Activated T-cell treated with anti-CD3 and anti-CD28 coated beads, Interleukin-2, amount 50 U/mL, for 4 hours (primary cell): ENCODE data around the gene ADGRG3. TPM values are rescaled to one million over a fixed set of nuclear protein-coding genes. Genes with fewer than 3 reads are reported as not detected.
A peak's percentile ranks its signal among the peaks of the same experiment; 100 is the strongest.

Experiments used
- ATAC-seq, 2 donors: fragments of 200-7000 bp; cut with Tn5 transposase; one replicate each; pipeline ENCODE4 v1.10.0; 2021
- DNase-seq: peaks from one replicate; pipeline ENCODE4 v3.0.0-alpha.2; 2020
- H3K27me3 Mint-ChIP-seq: one replicate; pipeline ENCODE4 v1.8.0; 2021; ENCODE audit warnings: low read depth, mixed read lengths
- H3K36me3 Mint-ChIP-seq: one replicate; pipeline ENCODE4 v1.8.0; 2022; ENCODE audit warnings: mixed read lengths; ENCODE audit not compliant: insufficient read depth
- H3K4me1 Mint-ChIP-seq: one replicate; pipeline ENCODE4 v1.8.0; 2021; ENCODE audit warnings: low read depth, mixed read lengths
- H3K4me3 Mint-ChIP-seq: one replicate; pipeline ENCODE4 v1.8.0; 2021; ENCODE audit warnings: mild to moderate bottlenecking, moderate library complexity, mixed read lengths
- H3K9me3 Mint-ChIP-seq: one replicate; pipeline ENCODE4 v1.8.0; 2021; ENCODE audit warnings: mixed read lengths
- total RNA-seq, 3 donors: library from RNA; stranded (reverse); gene quantifications; one replicate each; pipeline ENCODE4 v1.2.1, GENCODE V29; 2021

Gene ADGRG3
- total RNA-seq, 3 donors from 2014 or later: not detected

- no peak for DNase-seq
- no peak for ATAC-seq
- no peaks in the 10 kb centered on the region for H3K27me3 Mint-ChIP-seq
- H3K9me3 Mint-ChIP-seq: no peaks in the 10 kb centered on the region
- peak overlapping the region; percentile 69 for H3K4me3 Mint-ChIP-seq
- peaks cover 24% of the 10 kb centered on the region for H3K4me1 Mint-ChIP-seq
- no peaks in the 10 kb centered on the region for H3K36me3 Mint-ChIP-seq
Observed at GRCh38 chr16:57648125-57648524, 20.0 kb upstream of the ADGRG3 start.

DNA sequence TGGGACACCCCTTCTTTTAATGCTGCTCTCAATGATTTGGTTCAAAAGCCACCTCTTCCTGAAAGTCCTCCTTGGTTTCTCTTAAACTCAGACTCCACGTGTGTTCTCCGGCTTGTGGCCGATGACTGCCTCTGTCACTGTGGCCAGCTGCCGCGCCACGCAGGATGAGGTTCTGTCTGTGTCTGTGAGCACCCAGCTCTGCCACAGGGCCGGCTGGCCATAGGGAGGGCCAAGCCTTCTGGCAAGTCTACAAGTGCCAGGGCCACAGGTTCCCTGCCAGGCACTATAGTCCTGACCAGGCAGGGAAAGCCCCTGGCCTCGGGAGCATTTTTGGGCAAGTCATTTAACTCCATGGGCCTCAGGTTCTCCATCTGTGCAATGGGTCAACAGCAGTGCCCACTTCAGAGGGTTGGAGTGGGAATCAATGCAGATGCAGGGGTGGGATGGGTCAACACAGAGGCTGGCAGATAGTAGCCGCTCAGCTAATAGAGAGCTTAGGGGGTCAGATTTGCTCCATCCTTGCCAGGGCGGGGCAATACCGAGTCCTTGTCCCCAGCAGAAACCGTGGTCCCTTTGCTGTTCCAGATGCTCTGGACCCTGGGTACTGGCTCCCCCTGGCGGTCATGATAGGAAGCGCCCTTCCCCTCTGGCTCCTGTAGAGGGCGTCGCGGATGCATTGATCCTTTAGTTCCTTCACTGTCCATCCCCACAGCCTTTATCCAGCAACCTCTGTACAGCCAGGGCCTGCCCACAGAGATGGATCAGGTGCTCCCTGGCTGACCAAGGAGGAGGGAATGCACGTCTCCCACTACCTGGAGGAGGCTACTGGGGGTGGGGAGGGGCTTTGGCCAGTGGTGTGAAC is 19.3 kb upstream of the ADGRG3 start:
- Mint-ChIP-seq H3K27me3 (no peaks in the 10 kb centered on the region), H3K36me3 (no peaks in the 10 kb centered on the region), H3K9me3 (no peaks in the 10 kb centered on the region), H3K4me1 (peaks cover 24% of the 10 kb centered on the region), H3K4me3 (peak overlapping the region; percentile 30)
- peak; percentile 85 for DNase-seq
- ATAC-seq: peak; percentile 81 to 85

DNA sequence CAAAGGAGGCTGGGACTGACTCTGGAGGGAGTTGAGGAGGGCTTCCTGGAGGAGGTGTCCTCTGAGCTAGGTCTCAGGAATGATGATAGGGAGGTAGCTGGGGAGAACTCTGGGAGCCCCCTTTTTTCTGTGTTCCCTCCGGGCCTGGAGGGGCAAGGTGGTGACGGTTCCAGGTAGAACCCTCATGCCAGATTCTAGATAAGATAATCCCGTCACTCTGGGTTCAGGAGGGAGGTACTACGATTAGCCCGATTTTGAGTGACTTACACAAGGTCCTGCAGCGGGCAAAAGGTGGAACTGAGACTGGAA is 18.7 kb upstream of the ADGRG3 start:
- Mint-ChIP-seq H3K36me3 (no peaks in the 10 kb centered on the region), H3K27me3 (no peaks in the 10 kb centered on the region), H3K4me1 (peaks cover 24% of the 10 kb centered on the region), H3K4me3 (no peak overlapping the region), H3K9me3 (no peaks in the 10 kb centered on the region)
- DNase-seq (no peak), ATAC-seq (no peak)

DNA sequence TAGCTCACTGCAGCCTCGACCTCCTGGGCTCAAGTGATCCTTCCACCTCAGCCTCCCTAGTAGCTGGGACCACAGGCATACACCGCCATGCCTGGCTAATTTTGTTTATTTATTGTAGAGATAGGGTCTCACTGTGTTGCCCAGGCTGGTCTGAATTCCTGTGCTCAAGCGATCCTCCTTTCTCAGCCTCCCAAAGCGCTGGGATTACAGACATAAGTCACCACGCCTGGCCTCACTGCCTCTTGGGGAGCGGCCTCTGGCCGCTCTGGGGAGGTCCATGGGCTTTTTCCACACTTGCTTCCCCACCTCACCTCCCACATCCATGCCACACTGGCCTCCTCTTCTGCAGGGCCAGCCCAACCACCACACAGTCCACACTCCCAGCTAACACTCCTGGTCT is 18.3 kb upstream of the ADGRG3 start:
- no peaks in the 10 kb centered on the region for H3K27me3 Mint-ChIP-seq
- no peaks in the 10 kb centered on the region for H3K9me3 Mint-ChIP-seq
- DNase-seq (no peak), ATAC-seq (no peak)
- no peaks in the 10 kb centered on the region for H3K36me3 Mint-ChIP-seq
- H3K4me3 Mint-ChIP-seq: no peak overlapping the region
- peaks cover 24% of the 10 kb centered on the region for H3K4me1 Mint-ChIP-seq

- DNase-seq: no peak
- Mint-ChIP-seq H3K36me3 (no peaks in the 10 kb centered on the region), H3K4me3 (no peak overlapping the region), H3K9me3 (no peaks in the 10 kb centered on the region), H3K4me1 (peaks cover 29% of the 10 kb centered on the region), H3K27me3 (no peaks in the 10 kb centered on the region)
- ATAC-seq: no peak
Observed at GRCh38 chr16:57651344-57652333, 16.5 kb upstream of the ADGRG3 start.

- DNase-seq (no peak), ATAC-seq (no peak)
- Mint-ChIP-seq H3K9me3 (no peaks in the 10 kb centered on the region), H3K4me1 (peaks cover 27% of the 10 kb centered on the region), H3K36me3 (no peaks in the 10 kb centered on the region), H3K27me3 (no peaks in the 10 kb centered on the region), H3K4me3 (no peak overlapping the region)
Observed at GRCh38 chr16:57652695-57653471, 15.2 kb upstream of the ADGRG3 start.

DNA sequence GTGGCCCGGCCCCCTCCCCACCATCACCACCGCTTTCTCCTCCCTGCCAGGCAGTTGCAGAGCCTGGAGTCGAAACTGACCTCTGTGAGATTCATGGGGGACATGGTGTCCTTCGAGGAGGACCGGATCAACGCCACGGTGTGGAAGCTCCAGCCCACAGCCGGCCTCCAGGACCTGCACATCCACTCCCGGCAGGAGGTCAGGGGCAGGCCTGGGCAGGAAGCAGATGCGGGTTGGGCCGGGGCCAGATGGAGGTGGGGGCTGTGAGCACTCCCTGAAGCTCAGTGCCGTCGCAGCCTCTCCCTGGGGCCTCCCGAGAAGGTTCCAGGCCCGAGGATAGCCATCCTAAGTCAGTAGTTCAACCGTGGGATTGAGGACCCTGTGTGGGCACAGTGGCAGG is 14.2 kb upstream of the ADGRG3 start:
- ATAC-seq (no peak), DNase-seq (no peak)
- no peaks in the 10 kb centered on the region for H3K27me3 Mint-ChIP-seq
- H3K4me1 Mint-ChIP-seq: peaks cover 20% of the 10 kb centered on the region
- no peaks in the 10 kb centered on the region for H3K9me3 Mint-ChIP-seq
- H3K36me3 Mint-ChIP-seq: no peaks in the 10 kb centered on the region
- no peak overlapping the region for H3K4me3 Mint-ChIP-seq

GRCh38 chr16:57656342-57656955 is 11.7 kb upstream of the ADGRG3 start:
- ATAC-seq (no peak), DNase-seq (no peak)
- H3K4me1 Mint-ChIP-seq: peaks cover 16% of the 10 kb centered on the region
- no peaks in the 10 kb centered on the region for H3K9me3 Mint-ChIP-seq
- no peaks in the 10 kb centered on the region for H3K27me3 Mint-ChIP-seq
- H3K36me3 Mint-ChIP-seq: no peaks in the 10 kb centered on the region
- peak overlapping the region; percentile 35 for H3K4me3 Mint-ChIP-seq

GRCh38 chr16:57657228-57657627 is 10.9 kb upstream of the ADGRG3 start:
- Mint-ChIP-seq H3K36me3 (no peaks in the 10 kb centered on the region), H3K27me3 (no peaks in the 10 kb centered on the region), H3K4me3 (no peak overlapping the region), H3K4me1 (peaks cover 8% of the 10 kb centered on the region), H3K9me3 (no peaks in the 10 kb centered on the region)
- ATAC-seq: no peak
- no peak for DNase-seq

DNA sequence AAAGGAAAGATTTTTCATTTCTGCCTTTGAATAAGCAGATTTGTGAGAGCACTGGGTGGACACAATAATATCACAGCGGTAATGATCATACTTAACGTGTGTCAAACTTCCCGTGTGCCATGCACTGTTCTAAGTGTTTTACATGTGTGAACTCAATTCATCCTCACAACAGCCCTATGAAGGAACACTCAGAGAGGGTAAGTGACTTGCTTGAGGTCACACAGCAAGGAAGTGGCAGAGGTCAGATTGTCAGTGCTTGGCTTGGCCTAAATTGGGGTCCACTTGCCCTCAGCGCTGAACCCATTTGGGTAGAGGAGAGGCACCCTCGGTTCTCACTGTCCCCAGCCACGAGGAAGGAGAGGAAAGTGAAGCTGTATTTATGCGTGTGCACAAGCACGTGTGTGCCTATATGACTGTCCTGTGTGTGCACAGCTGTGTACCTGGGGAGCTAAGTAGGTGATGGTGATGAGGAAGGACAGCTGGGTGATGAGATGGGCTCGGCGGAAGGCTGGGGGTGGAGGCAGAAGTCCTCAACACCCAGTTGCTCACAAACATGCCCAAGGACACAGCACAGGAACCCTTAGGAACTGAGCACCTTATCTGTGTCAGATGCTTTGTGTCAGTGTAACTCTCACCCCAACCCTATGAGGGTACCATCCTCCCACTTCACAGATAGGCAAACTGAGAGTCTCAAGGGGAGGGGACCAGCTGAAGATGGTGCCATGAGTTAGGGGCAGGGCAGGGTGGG is 9.8 kb upstream of the ADGRG3 start:
- Mint-ChIP-seq H3K36me3 (no peaks in the 10 kb centered on the region), H3K27me3 (no peaks in the 10 kb centered on the region), H3K4me3 (no peak overlapping the region), H3K4me1 (peaks cover 7% of the 10 kb centered on the region), H3K9me3 (no peaks in the 10 kb centered on the region)
- DNase-seq (no peak), ATAC-seq (no peak)

DNA sequence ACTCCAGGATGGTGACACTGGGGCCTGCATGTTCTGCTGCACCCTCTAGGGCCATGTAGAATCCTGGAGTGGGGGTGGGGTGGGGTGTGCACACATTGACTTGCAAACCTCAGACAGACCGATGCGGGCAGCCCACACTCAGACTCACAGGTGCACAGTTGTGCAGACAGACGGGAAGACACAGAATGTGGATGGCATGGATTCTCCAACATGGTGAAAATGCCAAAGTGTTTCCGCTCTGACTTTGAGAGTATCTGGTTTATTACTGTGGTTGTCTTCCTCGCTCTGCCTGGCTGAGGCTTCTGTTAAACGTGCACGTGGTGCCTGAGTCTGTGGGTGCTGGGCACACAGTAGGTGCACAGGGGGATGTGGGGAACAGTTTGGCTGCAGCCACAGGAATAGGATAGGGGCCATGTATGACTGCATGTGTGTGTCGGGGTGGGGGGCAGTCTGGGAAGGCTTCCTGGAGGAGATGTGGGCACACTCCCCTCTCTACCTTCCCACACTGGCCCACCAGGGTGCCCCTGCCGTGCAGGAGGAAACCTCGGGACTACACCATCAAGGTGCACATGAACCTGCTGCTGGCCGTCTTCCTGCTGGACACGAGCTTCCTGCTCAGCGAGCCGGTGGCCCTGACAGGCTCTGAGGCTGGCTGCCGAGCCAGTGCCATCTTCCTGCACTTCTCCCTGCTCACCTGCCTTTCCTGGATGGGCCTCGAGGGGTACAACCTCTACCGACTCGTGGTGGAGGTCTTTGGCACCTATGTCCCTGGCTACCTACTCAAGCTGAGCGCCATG is 9.0 kb upstream of the ADGRG3 start:
- H3K4me3 Mint-ChIP-seq: no peak overlapping the region
- no peaks in the 10 kb centered on the region for H3K36me3 Mint-ChIP-seq
- no peak for DNase-seq
- H3K27me3 Mint-ChIP-seq: no peaks in the 10 kb centered on the region
- H3K4me1 Mint-ChIP-seq: peaks cover 7% of the 10 kb centered on the region
- no peak for ATAC-seq
- no peaks in the 10 kb centered on the region for H3K9me3 Mint-ChIP-seq

GRCh38 chr16:57660715-57661463 is 7.2 kb upstream of the ADGRG3 start:
- DNase-seq (no peak), ATAC-seq (no peak)
- Mint-ChIP-seq H3K27me3 (no peaks in the 10 kb centered on the region), H3K4me3 (no peak overlapping the region), H3K36me3 (no peaks in the 10 kb centered on the region), H3K4me1 (peaks cover 7% of the 10 kb centered on the region), H3K9me3 (no peaks in the 10 kb centered on the region)
